ENCODE results near the gene RBFOX1. TPM values are rescaled to one million over a fixed set of nuclear protein-coding genes. Genes with fewer than 3 reads are reported as not detected.

Gene RBFOX1
- total RNA-seq, 1 experiment from 2014 or later, result not detected

DNA sequence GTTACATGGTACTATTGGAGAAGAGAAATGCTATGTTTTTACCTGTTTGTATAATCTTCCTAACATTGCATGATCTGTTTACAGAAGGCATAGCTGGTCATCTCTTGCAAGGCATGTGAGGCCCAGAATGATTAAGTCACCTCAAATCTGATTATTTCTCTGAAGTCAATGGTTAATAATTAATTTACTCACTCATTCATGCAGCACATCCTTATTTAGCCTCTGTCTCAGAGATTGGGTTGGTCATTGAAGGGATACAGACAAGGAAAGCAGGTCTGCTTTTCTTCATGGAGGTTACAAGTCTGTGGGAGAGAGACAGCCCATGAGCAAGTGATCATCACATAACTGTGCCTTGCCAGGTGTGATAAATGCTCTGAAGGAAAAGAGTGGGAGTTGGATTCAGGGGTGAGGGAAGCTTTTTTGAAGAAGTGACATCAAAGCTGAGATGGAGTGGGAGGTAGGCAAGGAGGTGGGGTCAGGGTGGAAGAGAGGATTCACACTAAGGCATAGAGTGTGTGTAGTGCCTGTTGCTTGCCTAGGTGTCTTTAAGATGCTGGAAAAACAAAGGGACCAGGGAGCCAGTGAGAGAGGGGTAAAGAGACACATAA, 16.3 kb upstream of the RBFOX1 start:
- no TSS peak for BruUV-seq (replicated peaks)
- Histone ChIP-seq H3K9ac (ENCODE audit: low read length) (no peak overlapping the region), H3K9me2 (ENCODE audit: insufficient read depth) (no peaks in the 10 kb centered on the region), H4K20me1 (ENCODE audit: insufficient read depth) (no peaks in the 10 kb centered on the region), H3K4me1 (ENCODE audit: control insufficient read depth in 1 of 2, insufficient read depth in 2 of 2, low read length in 2 of 2) (no peaks in the 10 kb centered on the region), H3K9me3 (ENCODE audit: control insufficient read depth in 1 of 2, insufficient read depth in 1 of 2, low read depth in 1 of 2, low read length in 2 of 2) (peaks cover 0 to 24% of the 10 kb centered on the region in 2 experiments; a peak in 2 of 4 replicates), H3K4me3 (replicated peaks in 1 of 2; ENCODE audit: low read depth in 1 of 2, low read length in 2 of 2) (no peak overlapping the region), H3K27ac (ENCODE audit: low read depth, low read length) (no peak overlapping the region), H3K36me3 (ENCODE audit: control insufficient read depth in 1 of 2, insufficient read depth in 2 of 2, low read length in 2 of 2) (no peaks in the 10 kb centered on the region), H3K4me2 (ENCODE audit: low read length) (no peak overlapping the region), H3K27me3 (ENCODE audit: insufficient read depth, low read length) (no peaks in the 10 kb centered on the region), H3K79me2 (ENCODE audit: insufficient read depth, low read length) (no peaks in the 10 kb centered on the region), H2AFZ (ENCODE audit: low read depth, low read length, poor library complexity, severe bottlenecking) (no peak overlapping the region)
- DNase-seq (ENCODE audit: low read depth, low spot score), result no peak
- RAD21 ChIA-PET (ENCODE audit: low non-redundant PET in 1 of 2, low total read pairs in 2 of 2, uncharacterized antibody in 2 of 2, unreplicated experiment in 2 of 2), result no interaction called here
- intact Hi-C loops (cut with micrococcal nuclease), result no loop called here
- CTCF ChIA-PET, result no interaction called here
- TF ChIP-seq YY1 (IDR thresholded peaks at IDR 0.05; ENCODE audit: extremely low read depth, insufficient replicate concordance, low read depth, low read length) (no peak), EGR1 (IDR thresholded peaks at IDR 0.05; ENCODE audit: low read depth) (no peak), ELF1 (IDR thresholded peaks at IDR 0.05; ENCODE audit: borderline replicate concordance, low read depth) (no peak), EZH2phosphoT487 (IDR thresholded peaks at IDR 0.05; ENCODE audit: borderline replicate concordance) (no peak), SRF (IDR thresholded peaks at IDR 0.05; ENCODE audit: low read depth) (no peak), SIN3A (IDR thresholded peaks at IDR 0.05; ENCODE audit: low read depth) (no peak), TCF7L2 (IDR thresholded peaks at IDR 0.05; ENCODE audit: borderline replicate concordance, extremely low read depth, insufficient read depth, insufficient read length) (no peak), CBX3 (IDR thresholded peaks at IDR 0.05; ENCODE audit: low read depth) (no peak), EZH2 (IDR thresholded peaks at IDR 0.05) (no peak), JUND (IDR thresholded peaks at IDR 0.05) (no peak), CEBPB (IDR thresholded peaks at IDR 0.05; ENCODE audit: low read depth) (no peak)
- TF ChIP-seq, protein P1, sequence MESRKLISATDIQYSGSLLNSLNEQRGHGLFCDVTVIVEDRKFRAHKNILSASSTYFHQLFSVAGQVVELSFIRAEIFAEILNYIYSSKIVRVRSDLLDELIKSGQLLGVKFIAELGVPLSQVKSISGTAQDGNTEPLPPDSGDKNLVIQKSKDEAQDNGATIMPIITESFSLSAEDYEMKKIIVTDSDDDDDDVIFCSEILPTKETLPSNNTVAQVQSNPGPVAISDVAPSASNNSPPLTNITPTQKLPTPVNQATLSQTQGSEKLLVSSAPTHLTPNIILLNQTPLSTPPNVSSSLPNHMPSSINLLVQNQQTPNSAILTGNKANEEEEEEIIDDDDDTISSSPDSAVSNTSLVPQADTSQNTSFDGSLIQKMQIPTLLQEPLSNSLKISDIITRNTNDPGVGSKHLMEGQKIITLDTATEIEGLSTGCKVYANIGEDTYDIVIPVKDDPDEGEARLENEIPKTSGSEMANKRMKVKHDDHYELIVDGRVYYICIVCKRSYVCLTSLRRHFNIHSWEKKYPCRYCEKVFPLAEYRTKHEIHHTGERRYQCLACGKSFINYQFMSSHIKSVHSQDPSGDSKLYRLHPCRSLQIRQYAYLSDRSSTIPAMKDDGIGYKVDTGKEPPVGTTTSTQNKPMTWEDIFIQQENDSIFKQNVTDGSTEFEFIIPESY (IDR thresholded peaks at IDR 0.05; ENCODE audit: extremely low read depth, insufficient replicate concordance, low read length), result no peak
- ATAC-seq, result no peak
- POLR2A ChIA-PET, result no interaction called here
